A549 (cell line): ENCODE results near the gene SLIT1.

Source experiments
- EP300 ChIP-seq, 2 experiments: fragments of >200 bp; sonication (Bioruptor Twin); formaldehyde crosslinking; IDR thresholded peaks; 2 replicates in 1 of 2; 3 replicates in 1 of 2; pipeline ENCODE4 v1.6.1; 2016 to 2017
- GATA3 ChIP-seq: IDR thresholded peaks from 2 replicates; pipeline ENCODE4 v1.6.1; 2012; ENCODE audit warnings: borderline replicate concordance
- KDM1A ChIP-seq: fragments of 200-600 bp; sonication (generic); IDR thresholded peaks from 2 replicates; pipeline ENCODE4 v1.6.1; 2016; ENCODE audit warnings: low read depth, mild to moderate bottlenecking
- POLR2A ChIP-seq: IDR thresholded peaks from 2 replicates; pipeline ENCODE4 v1.6.1; 2012; ENCODE audit warnings: mild to moderate bottlenecking, low read length
- RAD21 ChIP-seq, 2 experiments: fragments of >200 bp in 1 of 2; sonication (Bioruptor Twin) in 1 of 2; formaldehyde crosslinking in 1 of 2; IDR thresholded peaks in 1 of 2; conservative IDR thresholded peaks in 1 of 2; 2 replicates in 1 of 2; 3 replicates in 1 of 2; pipeline ENCODE4 v1.6.1; 2012 to 2018; ENCODE audit warnings: inconsistent platforms in 1 of 2
- RCOR1 ChIP-seq: fragments of 150-350 bp; IDR thresholded peaks from 2 replicates; pipeline ENCODE4 v1.6.1; 2014; ENCODE audit warnings: antibody characterized with exemption, low read length, low read depth
- RFX5 ChIP-seq: fragments of 450-650 bp; IDR thresholded peaks from 2 replicates; pipeline ENCODE4 v1.7.1; 2014; ENCODE audit warnings: antibody characterized with exemption, mild to moderate bottlenecking, moderate library complexity
- TP53 ChIP-seq: fragments of 250-450 bp; sonication (Bioruptor Pico); IDR thresholded peaks from 2 replicates; pipeline ENCODE4 v1.5.0; 2021; ENCODE audit warnings: mild to moderate bottlenecking, moderate library complexity
- ZNF302 ChIP-seq: fragments of 250-450 bp; sonication (Bioruptor Pico); IDR thresholded peaks from 2 replicates; pipeline ENCODE4 v1.9.0; 2021; ENCODE audit warnings: inconsistent platforms, mild to moderate bottlenecking, moderate library complexity
- TF ChIP-seq, protein P1 (sequence below): IDR thresholded peaks from 2 replicates; pipeline ENCODE4 v1.6.1; 2012
- TF ChIP-seq, protein P2 (sequence below): fragments of >200 bp; sonication (Bioruptor Twin); formaldehyde crosslinking; IDR thresholded peaks from 3 replicates; pipeline ENCODE4 v1.5.1; 2016
- TF ChIP-seq, protein P3 (sequence below): IDR thresholded peaks from 2 replicates; pipeline ENCODE4 v1.6.1; 2012

DNA sequence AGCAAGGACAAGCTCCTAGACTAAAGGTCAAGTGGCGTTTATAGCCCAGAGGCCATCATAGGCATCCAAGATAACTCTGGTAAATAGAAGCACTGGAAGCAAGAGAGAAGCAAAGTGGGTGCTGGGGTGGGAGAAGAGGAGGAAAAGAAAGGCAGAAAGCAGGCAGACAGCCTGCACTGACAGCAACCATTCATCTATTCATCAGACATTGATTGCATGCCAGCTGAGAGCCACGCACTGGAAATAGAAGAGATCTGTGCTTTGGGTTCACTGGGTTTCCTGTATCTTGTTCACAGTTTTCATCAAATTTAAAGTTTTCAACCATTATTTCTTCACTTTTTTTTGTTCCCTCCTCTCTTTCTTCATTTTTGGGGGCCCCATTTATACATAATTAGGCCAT is 4.7 kb upstream of the SLIT1 start:
- TF ChIP-seq GATA3 (no peak), KDM1A (no peak), EP300 (IDR thresholded peaks at IDR 0.05) (no peak), ZNF302 (CRISPR knock-in tag) (no peak), RAD21 (conservative IDR thresholded peaks at IDR 0.05 in 1 of 2, IDR thresholded peaks at IDR 0.05 in 1 of 2) (no peak), TP53 (CRISPR knock-in tag) (no peak), POLR2A (no peak), RFX5 (no peak), RCOR1 (no peak)
- TF ChIP-seq, protein P1, sequence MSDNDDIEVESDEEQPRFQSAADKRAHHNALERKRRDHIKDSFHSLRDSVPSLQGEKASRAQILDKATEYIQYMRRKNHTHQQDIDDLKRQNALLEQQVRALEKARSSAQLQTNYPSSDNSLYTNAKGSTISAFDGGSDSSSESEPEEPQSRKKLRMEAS, result no peak
- TF ChIP-seq, protein P2, sequence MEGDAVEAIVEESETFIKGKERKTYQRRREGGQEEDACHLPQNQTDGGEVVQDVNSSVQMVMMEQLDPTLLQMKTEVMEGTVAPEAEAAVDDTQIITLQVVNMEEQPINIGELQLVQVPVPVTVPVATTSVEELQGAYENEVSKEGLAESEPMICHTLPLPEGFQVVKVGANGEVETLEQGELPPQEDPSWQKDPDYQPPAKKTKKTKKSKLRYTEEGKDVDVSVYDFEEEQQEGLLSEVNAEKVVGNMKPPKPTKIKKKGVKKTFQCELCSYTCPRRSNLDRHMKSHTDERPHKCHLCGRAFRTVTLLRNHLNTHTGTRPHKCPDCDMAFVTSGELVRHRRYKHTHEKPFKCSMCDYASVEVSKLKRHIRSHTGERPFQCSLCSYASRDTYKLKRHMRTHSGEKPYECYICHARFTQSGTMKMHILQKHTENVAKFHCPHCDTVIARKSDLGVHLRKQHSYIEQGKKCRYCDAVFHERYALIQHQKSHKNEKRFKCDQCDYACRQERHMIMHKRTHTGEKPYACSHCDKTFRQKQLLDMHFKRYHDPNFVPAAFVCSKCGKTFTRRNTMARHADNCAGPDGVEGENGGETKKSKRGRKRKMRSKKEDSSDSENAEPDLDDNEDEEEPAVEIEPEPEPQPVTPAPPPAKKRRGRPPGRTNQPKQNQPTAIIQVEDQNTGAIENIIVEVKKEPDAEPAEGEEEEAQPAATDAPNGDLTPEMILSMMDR, result no peak
- TF ChIP-seq, protein P3, sequence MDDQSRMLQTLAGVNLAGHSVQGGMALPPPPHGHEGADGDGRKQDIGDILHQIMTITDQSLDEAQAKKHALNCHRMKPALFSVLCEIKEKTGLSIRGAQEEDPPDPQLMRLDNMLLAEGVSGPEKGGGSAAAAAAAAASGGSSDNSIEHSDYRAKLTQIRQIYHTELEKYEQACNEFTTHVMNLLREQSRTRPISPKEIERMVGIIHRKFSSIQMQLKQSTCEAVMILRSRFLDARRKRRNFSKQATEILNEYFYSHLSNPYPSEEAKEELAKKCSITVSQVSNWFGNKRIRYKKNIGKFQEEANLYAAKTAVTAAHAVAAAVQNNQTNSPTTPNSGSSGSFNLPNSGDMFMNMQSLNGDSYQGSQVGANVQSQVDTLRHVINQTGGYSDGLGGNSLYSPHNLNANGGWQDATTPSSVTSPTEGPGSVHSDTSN, result no peak
